Endothelial cell of umbilical vein (primary cell): ENCODE measurements around the gene MYO15A. TPM values are rescaled to one million over a fixed set of nuclear protein-coding genes. Genes with fewer than 3 reads are reported as not detected.

Experiments
- BruUV-seq: library from RNA; stranded (reverse); fragments of 400-500 nt; replicated peaks from 2 replicates; lab custom pipeline; 2021; lab: Mats Ljungman, UMichigan
- CTCF ChIA-PET: fragments of 300-600, 350-600 bp; sonication (Branson Sonifier 250); formaldehyde crosslinking; loops from one replicate; lab custom pipeline; 2021; ENCODE audit warnings: antibody characterized with exemption, inconsistent platforms; lab: Charles Lee
- POLR2A ChIA-PET: fragments of 300-600, 350-600 bp; sonication (Branson Sonifier 250); formaldehyde crosslinking; loops from one replicate; lab custom pipeline; 2021; ENCODE audit warnings: antibody characterized with exemption, inconsistent platforms; lab: Charles Lee
- DNase-seq: peaks from one replicate; pipeline ENCODE4 v3.0.0-alpha.2; 2011; ENCODE audit warnings: low read depth, low spot score
- FAIRE-seq: peaks from 2 replicates; lab custom pipeline; 2011; peaks lifted over from hg19 to GRCh38; lab: Jason Lieb, UNC
- H2AFZ ChIP-seq: 2 replicates; pipeline ENCODE4 v1.6.0; 2012; ENCODE audit warnings: low read depth, low read length, control low read depth, inconsistent platforms
- H3K27ac ChIP-seq: 2 replicates; pipeline ENCODE4 v1.5.1; 2011; ENCODE audit warnings: low read depth, mild to moderate bottlenecking, control low read depth, low read length, moderate library complexity; ENCODE audit not compliant: insufficient read depth
- H3K27me3 ChIP-seq, 2 experiments: 2 replicates each; pipeline versions ENCODE4 v1.6.0 to v1.6.1; 2011; ENCODE audit warnings: low read length in 2 of 2, mixed read lengths in 1 of 2; ENCODE audit not compliant: control insufficient read depth in 2 of 2, insufficient read depth in 2 of 2
- H3K36me3 ChIP-seq, 2 experiments: 2 replicates in 1 of 2; 3 replicates in 1 of 2; pipeline ENCODE4 v1.5.1; 2011; ENCODE audit warnings: low read length in 2 of 2, mild to moderate bottlenecking in 1 of 2, moderate library complexity in 1 of 2; ENCODE audit not compliant: control insufficient read depth in 2 of 2, insufficient read depth in 2 of 2; ENCODE audit errors: extremely low read depth in 1 of 2
- H3K4me1 ChIP-seq: 3 replicates; pipeline ENCODE4 v1.5.1; 2011; ENCODE audit warnings: mild to moderate bottlenecking, low read length; ENCODE audit not compliant: control insufficient read depth, insufficient read depth; ENCODE audit errors: extremely low read depth
- H3K4me2 ChIP-seq: 2 replicates; pipeline ENCODE4 v1.6.1; 2011; ENCODE audit warnings: low read length, control low read depth, mixed read lengths; ENCODE audit not compliant: insufficient read depth
- H3K4me3 ChIP-seq, 3 experiments: fragments of 200-600 bp in 1 of 3; sonication (generic), shearing (Covaris generic) in 1 of 3; replicated peaks in 1 of 3; 2 replicates each; pipeline ENCODE4 v1.5.1; 2011 to 2016; ENCODE audit warnings: control low read depth in 3 of 3, low read length in 3 of 3, mild to moderate bottlenecking in 2 of 3, inconsistent platforms in 1 of 3, low read depth in 1 of 3, moderate library complexity in 1 of 3; ENCODE audit not compliant: insufficient read depth in 1 of 3
- H3K79me2 ChIP-seq: 2 replicates; pipeline ENCODE4 v1.6.0; 2012; ENCODE audit warnings: low read length, inconsistent platforms; ENCODE audit not compliant: control insufficient read depth, insufficient read depth
- H3K9ac ChIP-seq: replicated peaks from 2 replicates; pipeline ENCODE3; 2011; ENCODE audit warnings: low read length, control low read depth; ENCODE audit not compliant: insufficient read depth; ENCODE audit errors: extremely low read depth
- H3K9me1 ChIP-seq: replicated peaks from 3 replicates; pipeline ENCODE4 v1.6.0; 2011; ENCODE audit warnings: mild to moderate bottlenecking, low read length; ENCODE audit not compliant: control insufficient read depth, insufficient read depth; ENCODE audit errors: extremely low read depth
- H3K9me3 ChIP-seq: replicated peaks from 2 replicates; pipeline ENCODE4 v1.5.1; 2012; ENCODE audit warnings: low read length, inconsistent platforms; ENCODE audit not compliant: control insufficient read depth, insufficient read depth
- H4K20me1 ChIP-seq: replicated peaks from 2 replicates; pipeline ENCODE3; 2011; ENCODE audit warnings: mild to moderate bottlenecking, low read length; ENCODE audit not compliant: control insufficient read depth, insufficient read depth; ENCODE audit errors: extremely low read depth
- EZH2 ChIP-seq: IDR thresholded peaks from 2 replicates; pipeline ENCODE4 v1.6.1; 2012; ENCODE audit warnings: borderline replicate concordance, low read depth, mild to moderate bottlenecking, moderate library complexity, low read length, inconsistent platforms; ENCODE audit not compliant: severe bottlenecking
- FOS ChIP-seq: IDR thresholded peaks from 2 replicates; pipeline ENCODE4 v1.6.1; 2011; ENCODE audit warnings: mild to moderate bottlenecking, low read length, moderate library complexity, borderline replicate concordance; ENCODE audit not compliant: insufficient read depth
- GATA2 ChIP-seq: IDR thresholded peaks from 2 replicates; pipeline ENCODE4 v1.7.0; 2011; ENCODE audit warnings: low read depth, mild to moderate bottlenecking, moderate library complexity, mixed read lengths, low read length; ENCODE audit not compliant: insufficient read length, insufficient read depth
- JUN ChIP-seq: IDR thresholded peaks from 2 replicates; pipeline ENCODE4 v1.6.1; 2011; ENCODE audit warnings: borderline replicate concordance, low read depth; ENCODE audit not compliant: insufficient read length, insufficient read depth
- MYC ChIP-seq: IDR thresholded peaks from one replicate; pipeline ENCODE4 v1.6.1; 2011; ENCODE audit warnings: mild to moderate bottlenecking, low read depth, low read length
- POLR2A ChIP-seq: IDR thresholded peaks from 2 replicates; pipeline ENCODE4 v1.6.1; 2012; ENCODE audit warnings: low read depth, mild to moderate bottlenecking, control low read depth, low read length
- POLR2AphosphoS5 ChIP-seq: IDR thresholded peaks from 2 replicates; pipeline ENCODE4 v1.6.1; 2012; ENCODE audit warnings: low read depth, mild to moderate bottlenecking, control low read depth, low read length, moderate library complexity; ENCODE audit not compliant: insufficient read depth
- dilution Hi-C: fragments of 300-500 bp; cut with MboI; formaldehyde crosslinking; loops from one replicate; pipeline ENCODE4 v1.15.0; 2019; ENCODE audit warnings: low sequenced_read_pairs; ENCODE audit not compliant: extremely low pct_ligation_motif_present
- intact Hi-C: fragments of 100-400 bp; cut with micrococcal nuclease; formaldehyde crosslinking; loops from one replicate; pipeline ENCODE4 v1.10.0; 2022
- polyA plus RNA-seq, 4 experiments: library from polyadenylated mRNA; depleted of rRNA in 3 of 4; stranded (reverse) in 3 of 4; unstranded in 1 of 4; fragments of >200 nt; gene quantifications; 2 replicates each; pipeline versions ENCODE4 v1.2.1 to v1.2.3, GENCODE V29; 2011 to 2012; ENCODE audit warnings: missing spikeins in 1 of 4
- total RNA-seq: library from RNA; stranded (reverse); gene quantifications from 2 replicates; pipeline ENCODE4 v1.2.3, GENCODE V29; 2021
- TF ChIP-seq, protein P1 (sequence below), 2 donors: IDR thresholded peaks; 1 replicate in 1 of 2; 2 replicates in 1 of 2; pipeline ENCODE4 v1.5.1; 2011; ENCODE audit warnings: low read length in 2 of 2, mild to moderate bottlenecking in 2 of 2, moderate library complexity in 2 of 2, control low read depth in 1 of 2, inconsistent platforms in 1 of 2, low read depth in 1 of 2; ENCODE audit not compliant: insufficient read depth in 1 of 2; ENCODE audit errors: extremely low read depth in 1 of 2
- TF ChIP-seq, protein P2 (sequence below): IDR thresholded peaks from 2 replicates; pipeline ENCODE4 v1.6.1; 2011; ENCODE audit not compliant: insufficient read depth, insufficient read length

Gene MYO15A
- total and polyA plus RNA-seq, 2 donors (not counting 3 experiments of a cell fraction or from before 2014, with no cell fraction given), result 0.46 to 0.82 TPM

DNA sequence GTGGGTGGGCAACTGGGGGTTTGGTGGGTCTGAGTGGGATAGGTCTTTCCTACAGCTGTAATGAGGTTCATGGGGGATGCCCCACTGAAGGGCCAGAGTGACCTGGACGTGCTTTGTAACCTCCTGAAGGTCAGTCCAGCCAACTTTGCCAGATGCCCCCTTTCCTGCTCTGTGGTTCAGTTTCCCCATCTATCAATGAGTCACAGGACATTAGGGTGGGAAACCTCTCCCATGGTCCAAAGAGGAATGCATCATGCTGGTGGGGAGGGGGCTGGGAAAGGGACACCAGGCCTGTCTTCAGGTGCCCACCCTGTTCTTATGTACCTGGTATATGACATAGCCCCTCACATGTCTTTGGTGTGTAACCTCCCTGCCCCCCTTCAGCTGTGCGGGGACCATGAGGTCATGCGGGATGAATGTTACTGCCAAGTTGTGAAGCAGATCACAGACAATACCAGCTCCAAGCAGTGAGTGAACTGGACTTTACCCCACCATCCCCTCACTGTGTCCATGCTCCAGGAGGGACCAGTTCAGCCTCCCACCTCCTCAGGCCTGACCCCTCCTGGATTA, 51.1 kb downstream of the MYO15A start:
- POLR2A ChIA-PET, result interaction anchor here (1.3 kb wide), 1 partner anchor 24 kb away, joined by 3 read pairs; the partner anchor contains the start of gene ALKBH5
- H3K9me3 ChIP-seq, result no peaks in the 10 kb centered on the region
- H4K20me1 ChIP-seq, result no peaks in the 10 kb centered on the region
- H3K36me3 ChIP-seq, result no peaks in the 10 kb centered on the region
- H3K79me2 ChIP-seq, result no peaks in the 10 kb centered on the region
- FAIRE-seq (no peak), DNase-seq (no peak)
- intact Hi-C loops (no loop called here), dilution Hi-C loops (no loop called here)
- no peaks in the 10 kb centered on the region for H3K9me1 ChIP-seq
- CTCF ChIA-PET, result no interaction called here
- no TSS peak for BruUV-seq
- H3K27ac ChIP-seq, result no peak overlapping the region
- H3K4me2 ChIP-seq, result no peak overlapping the region
- H2AFZ ChIP-seq, result no peak overlapping the region
- no peak overlapping the region for H3K9ac ChIP-seq
- no peak overlapping the region for H3K4me3 ChIP-seq
- no peaks in the 10 kb centered on the region for H3K27me3 ChIP-seq
- H3K4me1 ChIP-seq, result peaks cover 4% of the 10 kb centered on the region
- no peak for TF ChIP-seq FOS
- TF ChIP-seq JUN, result no peak
- no peak for TF ChIP-seq GATA2
- TF ChIP-seq, protein P1, sequence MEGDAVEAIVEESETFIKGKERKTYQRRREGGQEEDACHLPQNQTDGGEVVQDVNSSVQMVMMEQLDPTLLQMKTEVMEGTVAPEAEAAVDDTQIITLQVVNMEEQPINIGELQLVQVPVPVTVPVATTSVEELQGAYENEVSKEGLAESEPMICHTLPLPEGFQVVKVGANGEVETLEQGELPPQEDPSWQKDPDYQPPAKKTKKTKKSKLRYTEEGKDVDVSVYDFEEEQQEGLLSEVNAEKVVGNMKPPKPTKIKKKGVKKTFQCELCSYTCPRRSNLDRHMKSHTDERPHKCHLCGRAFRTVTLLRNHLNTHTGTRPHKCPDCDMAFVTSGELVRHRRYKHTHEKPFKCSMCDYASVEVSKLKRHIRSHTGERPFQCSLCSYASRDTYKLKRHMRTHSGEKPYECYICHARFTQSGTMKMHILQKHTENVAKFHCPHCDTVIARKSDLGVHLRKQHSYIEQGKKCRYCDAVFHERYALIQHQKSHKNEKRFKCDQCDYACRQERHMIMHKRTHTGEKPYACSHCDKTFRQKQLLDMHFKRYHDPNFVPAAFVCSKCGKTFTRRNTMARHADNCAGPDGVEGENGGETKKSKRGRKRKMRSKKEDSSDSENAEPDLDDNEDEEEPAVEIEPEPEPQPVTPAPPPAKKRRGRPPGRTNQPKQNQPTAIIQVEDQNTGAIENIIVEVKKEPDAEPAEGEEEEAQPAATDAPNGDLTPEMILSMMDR (IDR thresholded peaks at IDR 0.05; ENCODE audit: extremely low read depth in 1 of 2, insufficient read depth in 1 of 2, low read depth in 1 of 2, low read length in 2 of 2), result no peak
- TF ChIP-seq POLR2AphosphoS5, result no peak
- no peak for TF ChIP-seq EZH2
- no peak for TF ChIP-seq MYC
- TF ChIP-seq, protein P2, sequence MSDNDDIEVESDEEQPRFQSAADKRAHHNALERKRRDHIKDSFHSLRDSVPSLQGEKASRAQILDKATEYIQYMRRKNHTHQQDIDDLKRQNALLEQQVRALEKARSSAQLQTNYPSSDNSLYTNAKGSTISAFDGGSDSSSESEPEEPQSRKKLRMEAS, result no peak
- TF ChIP-seq POLR2A, result no peak
